NK-92 (cell line): ENCODE data around the gene RDM1.
"Not testable (repeated sequence)": the region's sequence is repeated elsewhere in the genome, so short reads cannot be mapped to it uniquely, and the experiment has no call there.

Experiments
- DNase-seq: peaks from one replicate; lab custom pipeline; 2025; ENCODE audit not compliant: unreplicated experiment; lab: John Stamatoyannopoulos, UW

RDM1 gene

DNA sequence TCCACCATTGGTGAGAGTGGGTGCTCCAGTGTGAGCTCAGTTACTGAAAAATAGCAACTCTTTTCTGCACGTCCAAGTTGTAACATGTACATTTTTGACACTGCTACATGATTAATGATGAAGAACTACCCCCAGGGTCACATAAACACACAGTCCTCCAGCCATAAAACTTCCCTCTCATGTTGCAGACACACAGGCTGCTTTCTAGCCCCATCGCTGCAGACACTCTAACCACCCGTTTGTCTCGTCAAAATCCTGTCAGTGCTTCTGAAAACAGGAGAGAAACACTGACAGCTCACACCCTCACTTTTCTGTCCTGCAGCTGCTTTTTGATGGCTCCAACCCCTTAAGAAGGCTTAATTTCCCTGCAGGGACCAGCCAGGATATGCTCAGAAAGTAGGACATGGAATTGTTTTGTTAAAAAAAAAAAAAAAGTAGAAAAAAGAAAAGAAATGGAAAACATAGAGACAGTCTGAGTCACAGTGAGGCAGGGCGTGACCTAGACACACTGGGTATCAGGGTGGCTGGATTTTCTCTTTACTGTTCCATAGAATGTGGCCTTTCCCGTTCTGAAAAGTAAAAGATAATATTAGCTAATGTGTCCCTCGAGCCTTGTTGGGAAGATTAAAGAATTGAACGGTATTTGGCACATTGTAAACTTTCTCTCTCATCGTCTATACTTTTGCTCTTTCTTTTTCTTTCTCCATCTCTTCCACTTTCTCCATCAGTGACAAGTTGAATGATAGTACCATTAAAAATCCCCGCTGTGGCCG, 29.7 kb downstream of the RDM1 start:
- no peak for DNase-seq

DNA sequence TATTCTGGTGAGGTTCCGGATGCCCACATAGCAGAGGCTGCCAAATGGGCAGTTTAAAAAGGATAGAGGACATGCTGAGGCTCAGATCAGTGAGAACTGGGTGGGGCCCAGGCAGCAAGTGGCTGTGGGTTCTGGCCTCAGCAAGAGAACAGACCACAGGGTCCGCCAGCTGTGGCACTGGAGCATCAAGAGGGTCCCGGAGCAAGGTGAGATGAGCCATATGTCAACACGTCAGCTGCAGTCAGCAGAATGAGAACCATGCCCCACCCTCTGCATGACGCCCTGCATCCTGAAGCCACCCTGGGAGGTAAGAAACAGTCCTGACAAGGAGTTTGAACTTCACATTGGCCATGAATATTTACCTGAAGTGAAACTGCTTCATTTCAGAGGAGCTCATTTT, 30.3 kb downstream of the RDM1 start:
- DNase-seq: no peak

- DNase-seq: no peak
Observed at GRCh38 chr17:35898283-35899070, 32.1 kb downstream of the RDM1 start.

- not testable (repeated sequence) for DNase-seq
Observed at GRCh38 chr17:35897772-35898171, 32.8 kb downstream of the RDM1 start.

DNA sequence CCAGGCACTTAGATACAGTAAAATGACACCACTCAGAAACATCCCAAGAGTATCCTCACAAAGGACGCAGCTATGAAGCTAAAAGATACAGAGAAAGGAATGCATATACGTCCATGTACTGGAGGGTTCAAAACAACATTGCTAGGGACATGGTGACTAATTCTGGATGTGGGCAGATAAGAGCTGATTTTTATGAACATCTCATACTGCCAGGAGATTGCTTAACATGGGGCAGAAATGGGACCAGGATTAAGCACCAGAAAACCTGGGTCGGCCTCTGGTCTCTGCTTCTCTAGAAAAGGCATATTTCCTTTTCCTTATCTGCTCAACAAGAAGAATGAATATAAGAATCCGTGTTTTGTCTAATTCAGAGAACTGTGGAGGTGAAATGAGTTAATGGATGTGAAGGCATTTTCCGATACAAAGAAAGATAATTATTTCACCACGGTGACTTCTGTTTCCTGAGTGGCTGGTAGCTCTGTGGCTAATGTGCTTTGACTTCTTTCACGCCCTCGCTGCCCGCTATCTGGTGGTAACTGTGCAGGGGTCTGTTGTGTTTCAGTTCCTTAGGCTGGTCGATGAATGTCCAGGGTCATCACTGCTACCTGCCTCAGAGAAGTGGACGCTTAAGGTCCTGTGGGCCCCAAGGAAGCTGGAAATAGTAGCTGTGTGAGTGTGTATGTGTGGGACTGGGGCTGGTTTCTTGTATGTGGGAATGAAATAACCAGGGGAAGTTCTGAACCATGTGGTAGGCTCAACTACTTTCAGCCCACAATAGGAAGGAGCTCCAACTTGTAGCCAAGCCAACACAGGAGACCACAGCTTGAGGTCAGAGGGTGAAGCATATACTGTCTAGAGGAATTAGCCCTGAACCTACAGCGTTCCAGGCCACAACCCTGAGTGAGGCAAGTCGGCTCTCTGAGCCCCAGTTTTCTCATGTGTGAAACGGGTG, 34.7 kb downstream of the RDM1 start:
- no peak for DNase-seq

DNA sequence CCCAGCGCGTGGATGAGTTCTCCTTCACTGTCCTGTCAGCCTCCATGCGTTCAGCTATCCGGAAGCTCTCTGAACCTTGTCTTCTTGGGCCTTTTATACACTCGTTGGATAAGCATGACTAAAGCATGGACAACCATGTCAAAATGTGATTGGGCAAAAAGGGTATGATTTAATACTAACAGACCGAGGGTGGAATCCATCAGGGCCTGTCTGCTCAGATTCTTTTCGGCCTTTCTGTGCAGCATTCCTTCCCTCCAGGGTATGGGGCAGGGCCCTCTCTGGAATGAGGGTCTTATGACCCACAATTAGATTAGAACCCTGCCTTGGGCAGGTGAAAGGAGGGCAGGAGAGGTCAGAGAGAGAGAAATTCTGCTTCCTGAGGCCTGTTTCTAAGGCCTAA, 36.4 kb downstream of the RDM1 start:
- DNase-seq: no peak

- no peak for DNase-seq
Observed at GRCh38 chr17:35893751-35894150, 36.8 kb downstream of the RDM1 start.

DNA sequence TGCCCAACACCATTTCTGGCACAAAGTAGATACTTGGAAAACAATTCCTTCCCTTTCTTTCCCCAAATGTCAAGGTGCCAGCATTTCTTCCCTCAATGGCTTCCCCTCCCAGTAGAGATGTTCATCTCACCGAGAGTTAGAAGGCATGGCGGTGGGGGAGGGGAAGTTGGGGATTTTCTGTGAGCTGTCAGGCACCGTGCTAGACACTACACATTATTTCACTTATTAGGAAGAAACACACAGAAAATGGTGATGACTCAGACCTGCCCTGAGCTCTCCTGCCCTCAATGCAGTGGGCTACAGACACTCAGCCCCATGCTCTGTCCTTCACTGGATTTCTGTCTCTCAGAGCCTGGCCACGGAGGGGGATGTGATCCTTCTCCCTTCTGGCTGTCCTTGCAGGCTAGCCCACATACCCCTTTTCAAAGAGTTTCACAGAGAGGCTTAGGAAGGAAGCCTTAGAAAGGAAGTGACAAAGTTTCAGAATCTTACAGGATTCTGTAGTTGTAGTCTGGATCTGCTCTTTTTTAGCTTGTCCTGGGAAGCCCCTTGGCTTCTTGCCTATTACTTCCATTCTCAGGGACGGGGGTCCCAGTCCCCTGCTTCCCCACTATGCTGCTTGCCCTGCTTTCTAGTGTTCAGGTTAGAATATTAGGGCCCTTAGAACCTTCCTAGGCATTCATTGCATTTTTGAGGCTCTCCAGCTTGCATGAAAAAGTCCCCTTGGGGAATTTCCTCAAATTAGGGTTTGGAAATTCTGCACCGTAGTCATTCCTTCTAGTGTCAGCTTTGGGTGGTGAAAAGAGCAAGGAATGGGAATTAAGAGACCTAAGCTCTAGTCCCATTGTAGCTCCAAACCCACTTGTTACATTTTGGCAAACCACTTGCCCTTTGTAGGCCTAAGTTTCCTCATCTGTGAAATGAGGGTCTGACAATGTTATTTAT, 38.2 kb downstream of the RDM1 start:
- no peak for DNase-seq

GRCh38 chr17:35891269-35891668, 39.3 kb downstream of the RDM1 start:
- DNase-seq: no peak

DNA sequence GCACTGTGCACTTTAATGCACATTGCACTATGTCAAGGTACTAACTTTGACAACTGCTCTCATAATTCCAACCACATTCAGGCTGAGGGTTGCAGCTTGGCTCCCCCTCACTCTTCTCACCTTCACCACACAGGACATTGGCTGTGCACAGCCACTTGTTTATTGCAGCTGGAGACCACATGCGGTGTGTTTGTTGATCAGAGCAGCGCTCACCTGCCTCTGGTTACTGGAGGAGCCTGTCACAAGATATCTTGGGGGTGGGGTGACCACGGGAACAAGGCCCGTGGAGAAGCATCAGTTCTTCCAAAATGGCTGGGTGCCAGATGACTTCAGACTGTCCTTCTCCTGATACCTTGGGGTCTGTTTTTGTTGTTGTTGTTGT, 39.8 kb downstream of the RDM1 start:
- no peak for DNase-seq

GRCh38 chr17:35889818-35890773, 40.5 kb downstream of the RDM1 start:
- DNase-seq: no peak

GRCh38 chr17:35889241-35889640, 41.3 kb downstream of the RDM1 start:
- DNase-seq: no peak

DNA sequence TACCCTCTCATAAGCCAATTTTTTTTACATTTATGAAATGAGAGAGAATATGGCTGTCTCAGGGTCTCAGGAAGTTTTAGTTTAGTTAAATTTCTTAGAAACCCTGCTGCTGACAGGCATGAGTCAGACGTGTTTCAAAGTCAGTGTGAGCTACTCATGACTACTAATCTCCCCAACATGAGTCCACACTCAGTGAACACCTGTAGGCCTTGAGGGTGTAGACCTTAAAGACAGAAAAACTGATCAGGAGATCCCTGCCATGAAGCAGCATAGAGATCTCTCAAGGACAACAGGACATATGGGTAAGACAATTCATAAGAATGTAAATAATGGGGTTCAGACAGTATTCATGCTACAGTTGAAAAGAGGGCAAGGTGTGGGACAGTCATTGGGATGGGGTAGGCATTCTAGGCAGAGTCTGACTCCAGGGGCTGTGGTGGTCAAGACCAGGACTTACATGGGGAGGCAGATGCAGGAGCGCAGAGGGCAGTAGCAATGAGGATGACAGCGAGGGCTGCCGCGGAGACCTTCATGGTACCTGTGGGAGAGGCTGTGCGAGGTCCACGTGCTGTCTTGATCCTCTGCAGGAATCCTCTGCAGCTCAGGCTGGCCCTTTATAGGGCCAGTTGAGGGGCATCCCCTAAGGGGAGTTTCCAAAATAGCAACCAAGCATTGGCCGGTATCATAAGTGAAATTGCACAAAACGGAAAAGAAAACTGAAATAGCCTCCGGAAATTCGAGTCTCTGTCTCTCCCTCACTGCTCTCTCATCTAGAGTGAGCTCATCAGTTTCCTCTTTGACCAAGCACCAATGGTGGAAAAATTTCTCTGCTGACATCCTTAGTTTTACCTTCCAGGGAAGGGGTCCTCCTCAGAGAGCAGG, 50.6 kb downstream of the RDM1 start, which contains the start of gene CCL5:
CCL5 (minus strand) TSS at position 588 of the 882 bp plus-strand sequence.
- DNase-seq: no peak

GRCh38 chr17:35878361-35878760, 52.2 kb downstream of the RDM1 start:
- no peak for DNase-seq

DNA sequence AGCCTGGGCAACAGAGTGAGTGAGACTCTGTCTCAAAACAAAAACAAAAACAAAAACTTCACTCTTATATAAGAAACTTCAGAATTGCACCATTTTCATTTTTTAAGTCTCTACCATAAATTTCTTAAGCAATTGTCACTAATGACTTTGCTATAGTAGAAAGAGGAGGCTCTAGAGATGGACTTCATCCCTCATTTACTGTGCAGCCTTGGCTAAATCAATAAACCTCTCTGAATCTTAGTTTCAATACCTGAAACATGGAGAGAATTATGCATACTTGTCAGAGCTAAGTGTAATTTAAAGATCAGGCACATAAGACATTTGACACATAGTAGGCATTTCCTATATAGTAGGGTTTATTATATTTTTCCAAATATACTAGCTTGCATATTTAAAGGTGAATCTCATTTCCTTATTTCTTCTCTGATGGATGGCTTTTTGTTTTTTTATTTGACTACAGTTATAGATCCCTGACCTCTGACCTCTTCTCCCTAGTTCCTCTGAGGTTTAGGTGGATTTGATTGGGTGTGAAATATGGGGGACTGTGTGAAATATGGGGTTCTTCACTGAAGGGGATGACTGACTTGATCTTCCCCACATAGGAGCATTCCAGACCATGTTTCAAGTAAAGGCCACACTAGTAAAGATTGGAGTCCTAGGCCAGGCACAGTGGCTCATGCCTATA, 53.1 kb downstream of the RDM1 start:
- DNase-seq: no peak

DNA sequence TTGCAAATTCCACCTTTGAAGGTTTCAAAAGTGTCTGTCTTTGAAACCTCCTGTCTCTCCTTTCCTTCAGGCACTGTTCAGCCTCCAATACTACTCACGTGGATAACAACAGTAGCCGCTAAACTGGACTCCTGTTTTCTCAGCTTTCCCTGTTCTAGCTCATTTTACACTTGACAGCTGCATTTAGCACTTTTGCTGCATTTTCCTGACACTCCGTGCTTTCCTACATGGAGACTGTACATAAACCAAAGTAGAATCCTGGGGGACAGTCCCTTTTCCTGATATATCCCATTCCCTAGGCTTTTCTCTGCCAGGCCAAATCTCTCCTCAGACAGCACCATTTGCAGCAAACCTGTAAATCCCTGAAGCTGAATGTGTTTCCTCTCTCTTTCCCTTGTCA, 54.0 kb downstream of the RDM1 start:
- no peak for DNase-seq

DNA sequence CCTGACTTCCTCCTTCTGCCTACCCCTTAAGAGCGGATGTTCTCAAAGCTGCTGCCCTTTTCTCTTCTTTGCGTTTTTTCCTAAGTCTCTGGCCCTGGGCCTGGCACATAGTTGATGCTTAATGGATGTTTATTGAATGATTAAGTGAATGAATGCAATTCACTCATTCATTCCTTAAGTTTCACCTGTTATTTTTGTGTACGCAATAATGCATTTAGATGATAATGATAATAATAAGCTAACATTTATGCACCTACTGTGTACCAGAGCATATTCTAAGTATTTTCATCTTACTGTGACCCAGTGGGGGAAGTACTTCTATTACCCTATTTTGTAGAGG, 54.8 kb downstream of the RDM1 start:
- DNase-seq: no peak
